Rectal smooth muscle tissue (tissue), 1 donor: Measurements from ENCODE around the gene CDCA8.

Experiments
- H3K27ac ChIP-seq: one replicate; pipeline ENCODE4 v1.7.0; 2013; ENCODE audit warnings: low read depth, low read length, inconsistent platforms
- H3K27me3 ChIP-seq: one replicate; pipeline ENCODE4 v1.7.0; 2013; ENCODE audit warnings: low read length; ENCODE audit not compliant: control insufficient read depth, insufficient read depth
- H3K36me3 ChIP-seq: one replicate; pipeline ENCODE4 v1.7.0; 2013; ENCODE audit warnings: low read length; ENCODE audit not compliant: control insufficient read depth, insufficient read depth
- H3K4me1 ChIP-seq: one replicate; pipeline ENCODE4 v1.7.0; 2013; ENCODE audit warnings: low read length; ENCODE audit not compliant: control insufficient read depth, insufficient read depth
- H3K4me3 ChIP-seq: one replicate; pipeline ENCODE4 v1.7.0; 2013; ENCODE audit warnings: low read length
- H3K9ac ChIP-seq: one replicate; pipeline ENCODE4 v1.7.0; 2013; ENCODE audit warnings: low read length

Gene CDCA8

GRCh38 chr1:37661401-37661800, 30.9 kb upstream of the CDCA8 start:
- Histone ChIP-seq H3K27ac (no peak overlapping the region), H3K4me1 (peaks cover 2% of the 10 kb centered on the region), H3K36me3 (no peaks in the 10 kb centered on the region), H3K4me3 (no peak overlapping the region), H3K27me3 (no peaks in the 10 kb centered on the region), H3K9ac (no peak overlapping the region)

DNA sequence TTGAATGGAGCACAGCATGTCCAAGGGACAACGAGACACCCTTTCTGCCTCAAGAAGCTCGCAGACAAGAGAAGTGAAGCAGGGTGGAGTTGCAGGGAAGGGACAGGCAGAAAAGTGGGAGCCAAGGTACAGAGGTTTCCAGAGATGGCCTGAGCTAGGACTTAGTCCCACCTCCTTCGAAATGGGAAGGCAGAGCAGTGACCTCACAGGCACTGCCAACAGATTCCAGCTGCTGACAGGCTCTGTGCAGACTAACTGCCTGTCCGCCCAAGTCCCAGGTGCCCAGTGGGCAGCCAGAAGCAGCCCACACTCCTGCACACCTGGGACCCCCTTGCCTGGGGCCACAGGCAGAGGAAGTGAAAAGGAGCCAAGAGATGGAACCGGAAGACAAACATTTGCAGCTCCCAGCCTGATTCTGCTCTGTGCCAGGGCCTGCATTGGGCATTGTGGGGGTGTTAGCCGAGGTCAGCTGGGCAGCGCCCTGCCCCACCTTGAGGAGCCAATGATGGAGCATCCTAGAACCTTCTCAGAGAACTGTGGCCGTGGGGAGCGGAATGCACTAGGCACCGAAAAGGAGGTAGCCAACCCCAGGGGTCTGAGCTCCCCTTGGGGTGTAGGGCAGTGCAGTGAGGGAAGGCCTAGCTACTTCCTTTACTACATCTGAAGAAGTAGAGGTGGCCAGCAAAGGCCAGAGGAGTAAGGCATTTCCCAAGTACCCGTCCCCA, 30.1 kb upstream of the CDCA8 start:
- Histone ChIP-seq H3K36me3 (no peaks in the 10 kb centered on the region), H3K4me3 (no peak overlapping the region), H3K4me1 (peaks cover 10% of the 10 kb centered on the region), H3K9ac (no peak overlapping the region), H3K27me3 (no peaks in the 10 kb centered on the region), H3K27ac (no peak overlapping the region)

DNA sequence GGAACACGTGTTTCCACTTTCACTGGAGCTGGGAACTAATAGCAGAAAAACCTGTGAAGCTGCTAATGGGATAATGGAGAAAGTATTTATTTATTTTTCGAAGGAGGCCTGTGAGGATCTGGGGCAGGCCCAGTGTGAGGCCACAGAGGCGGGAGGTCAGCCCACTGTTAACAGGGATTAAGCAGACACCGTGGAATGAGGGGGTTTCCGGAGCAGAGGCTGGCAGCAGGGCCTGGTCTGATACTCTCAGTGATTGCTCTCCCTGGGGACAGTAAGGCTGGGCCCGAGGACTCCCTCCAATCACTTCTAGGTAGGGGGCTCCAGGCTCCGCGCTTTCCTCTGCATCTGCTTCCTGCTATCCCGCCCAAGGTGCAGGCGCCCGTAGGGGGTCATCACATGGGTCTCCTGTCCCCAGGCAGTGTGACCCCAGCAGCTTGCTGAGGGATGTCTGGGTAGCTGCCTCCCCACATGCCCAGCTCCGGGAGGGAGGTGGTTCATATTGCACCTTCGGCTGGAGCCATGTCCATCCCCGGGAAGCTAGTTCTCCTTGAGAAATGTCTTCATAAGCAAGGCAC, 28.8 kb upstream of the CDCA8 start:
- Histone ChIP-seq H3K4me3 (no peak overlapping the region), H3K4me1 (peaks cover 14% of the 10 kb centered on the region), H3K36me3 (no peaks in the 10 kb centered on the region), H3K27me3 (no peaks in the 10 kb centered on the region), H3K9ac (no peak overlapping the region), H3K27ac (no peak overlapping the region)

DNA sequence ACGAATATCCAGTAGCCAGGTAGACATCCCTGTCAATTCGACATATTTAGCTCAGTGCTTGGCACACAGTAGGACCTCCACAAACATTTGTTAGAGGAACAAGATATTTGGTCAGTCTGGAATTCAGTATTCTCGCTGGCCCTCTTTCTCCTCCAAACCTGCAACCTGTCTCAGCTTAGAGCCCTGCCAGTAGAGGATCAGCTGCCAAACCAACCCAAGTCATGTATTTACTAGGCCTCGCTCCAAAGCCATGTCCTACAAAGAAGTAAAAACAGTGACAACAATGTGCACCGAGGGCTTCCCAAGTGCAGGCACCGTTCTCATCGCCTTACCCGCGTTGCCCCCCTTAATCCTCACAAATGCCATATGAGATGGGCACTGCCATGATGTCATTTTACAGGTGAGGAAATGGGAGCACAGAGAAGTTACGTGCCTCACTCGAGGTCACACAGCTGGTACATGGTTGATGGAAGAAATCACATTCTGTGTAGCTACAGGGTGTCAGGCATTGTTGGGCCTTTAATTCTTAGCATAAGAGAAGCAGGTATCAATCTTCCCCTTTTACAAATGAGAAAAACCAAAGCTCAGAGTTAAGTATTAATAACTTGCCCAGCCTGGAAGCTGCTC, 26.0 kb upstream of the CDCA8 start:
- Histone ChIP-seq H3K27me3 (no peaks in the 10 kb centered on the region), H3K9ac (no peak overlapping the region), H3K27ac (no peak overlapping the region), H3K36me3 (no peaks in the 10 kb centered on the region), H3K4me1 (peaks cover 14% of the 10 kb centered on the region), H3K4me3 (no peak overlapping the region)

- H3K4me1 ChIP-seq: peaks cover 14% of the 10 kb centered on the region
- H3K9ac ChIP-seq: no peak overlapping the region
- no peaks in the 10 kb centered on the region for H3K36me3 ChIP-seq
- H3K27ac ChIP-seq: no peak overlapping the region
- no peak overlapping the region for H3K4me3 ChIP-seq
- H3K27me3 ChIP-seq: no peaks in the 10 kb centered on the region
Measured at GRCh38 chr1:37667023-37667671, 25.2 kb upstream of the CDCA8 start.

- Histone ChIP-seq H3K9ac (no peak overlapping the region), H3K4me1 (peaks cover 14% of the 10 kb centered on the region), H3K36me3 (no peaks in the 10 kb centered on the region), H3K27ac (no peak overlapping the region), H3K27me3 (no peaks in the 10 kb centered on the region), H3K4me3 (no peak overlapping the region)
Measured at GRCh38 chr1:37670133-37670532, 22.2 kb upstream of the CDCA8 start.

DNA sequence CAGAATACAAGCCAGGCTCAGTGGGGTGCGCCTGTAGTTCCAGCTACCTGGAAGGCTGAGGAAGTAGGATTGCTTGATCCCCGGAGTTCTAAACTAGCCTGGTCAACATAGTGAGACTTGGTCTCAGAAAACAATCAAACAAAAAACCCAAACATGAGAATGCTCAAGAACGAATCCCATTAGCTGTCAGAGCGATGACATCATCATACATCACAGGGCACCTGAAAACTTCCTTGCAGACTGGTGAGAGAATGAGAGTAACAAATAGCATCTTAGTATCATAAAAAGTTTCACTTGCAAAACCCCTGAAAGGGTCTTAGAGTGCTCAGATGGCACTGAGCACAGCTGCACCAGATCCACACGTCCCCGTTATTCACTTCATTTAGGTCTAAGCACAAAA, 21.1 kb upstream of the CDCA8 start:
- no peak overlapping the region for H3K27ac ChIP-seq
- H3K9ac ChIP-seq: no peak overlapping the region
- H3K36me3 ChIP-seq: no peaks in the 10 kb centered on the region
- no peak overlapping the region for H3K4me3 ChIP-seq
- H3K4me1 ChIP-seq: peaks cover 21% of the 10 kb centered on the region
- H3K27me3 ChIP-seq: no peaks in the 10 kb centered on the region

DNA sequence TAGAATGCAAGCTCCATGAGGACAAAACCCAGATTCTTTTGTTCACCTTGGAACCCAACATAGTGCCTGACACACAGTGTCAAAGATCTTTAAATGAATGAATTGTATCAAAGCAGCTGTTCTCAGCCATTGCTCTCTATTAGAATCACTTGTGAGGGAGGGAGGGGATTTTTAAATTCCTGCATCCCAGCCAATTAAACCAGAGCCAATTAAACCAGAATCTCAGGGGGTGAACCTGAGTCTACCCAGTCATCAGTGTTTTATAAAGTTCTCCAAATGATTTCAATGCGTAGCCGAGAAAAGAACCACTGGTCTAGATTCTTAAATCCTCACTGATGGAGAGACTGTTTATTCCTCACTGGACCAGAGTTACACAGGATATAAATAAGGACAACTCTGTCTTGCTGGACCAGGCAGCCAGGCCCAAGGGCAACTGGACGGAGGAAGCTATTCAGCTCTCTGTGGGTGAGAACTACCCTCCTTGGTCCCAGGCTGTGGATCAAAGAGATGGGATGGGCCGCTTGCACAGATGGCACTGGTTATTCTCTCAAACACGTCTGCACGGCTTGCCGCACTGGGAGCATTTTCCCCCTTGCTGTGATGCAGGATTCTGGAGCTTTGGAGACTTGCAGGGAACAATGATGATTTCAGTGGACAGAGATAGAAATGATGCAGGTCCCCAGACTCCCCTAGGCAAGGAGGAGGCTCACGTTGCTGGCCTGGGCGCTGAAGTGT, 20.0 kb upstream of the CDCA8 start:
- H3K4me3 ChIP-seq: no peak overlapping the region
- no peak overlapping the region for H3K9ac ChIP-seq
- no peak overlapping the region for H3K27ac ChIP-seq
- peaks cover 18% of the 10 kb centered on the region for H3K4me1 ChIP-seq
- no peaks in the 10 kb centered on the region for H3K36me3 ChIP-seq
- no peaks in the 10 kb centered on the region for H3K27me3 ChIP-seq

GRCh38 chr1:37673920-37674319, 18.4 kb upstream of the CDCA8 start:
- H3K27me3 ChIP-seq: no peaks in the 10 kb centered on the region

GRCh38 chr1:37676281-37677142, 15.8 kb upstream of the CDCA8 start:
- Histone ChIP-seq H3K9ac (no peak overlapping the region), H3K4me3 (no peak overlapping the region), H3K27ac (peak overlapping the region; percentile 45), H3K36me3 (peaks cover 3% of the 10 kb centered on the region), H3K27me3 (no peaks in the 10 kb centered on the region), H3K4me1 (peaks cover 15% of the 10 kb centered on the region)

More at GRCh38 chr1:37673920-37674319, 18.4 kb upstream of the CDCA8 start:
- Histone ChIP-seq H3K9ac (no peak overlapping the region), H3K4me3 (no peak overlapping the region), H3K36me3 (no peaks in the 10 kb centered on the region), H3K4me1 (peaks cover 15% of the 10 kb centered on the region), H3K27ac (no peak overlapping the region)

DNA sequence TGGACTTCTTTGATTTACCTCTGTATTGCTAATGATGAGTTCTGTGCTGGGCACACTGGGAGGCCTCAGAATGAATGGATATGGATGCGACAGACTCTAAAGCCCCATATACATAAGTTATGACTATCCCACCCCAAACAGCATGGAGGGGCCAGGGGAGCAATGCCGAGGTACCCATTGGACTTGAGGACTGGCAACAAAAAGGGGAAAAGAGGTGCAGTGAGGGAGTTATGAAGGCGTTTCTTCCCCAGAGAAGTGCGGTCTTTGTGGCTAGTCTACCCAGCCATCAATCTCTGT, 15.2 kb upstream of the CDCA8 start:
- Histone ChIP-seq H3K4me1 (peaks cover 15% of the 10 kb centered on the region), H3K27ac (no peak overlapping the region), H3K36me3 (peaks cover 3% of the 10 kb centered on the region), H3K4me3 (no peak overlapping the region), H3K9ac (no peak overlapping the region), H3K27me3 (no peaks in the 10 kb centered on the region)
